Astrocyte of the spinal cord (primary cell): ENCODE results near the gene HIGD1A.

Experiments
- DNase-seq: peaks from one replicate; pipeline ENCODE4 v3.0.0; 2011; ENCODE audit warnings: low read depth, low spot score
- H3K4me3 ChIP-seq: 2 replicates; pipeline ENCODE4 v1.5.1; 2011; ENCODE audit warnings: low read depth, mild to moderate bottlenecking, low read length, moderate library complexity
- in situ Hi-C: cut with HindIII; loops from 2 replicates; pipeline ENCODE4 v1.10.0; 2017; ENCODE audit warnings: low sequenced_read_pairs
- TF ChIP-seq, protein P1 (sequence below): IDR thresholded peaks from 2 replicates; pipeline ENCODE4 v1.5.1; 2012; ENCODE audit warnings: low read depth, mild to moderate bottlenecking, low read length, inconsistent platforms

Gene HIGD1A

GRCh38 chr3:42746455-42747450, 57.5 kb downstream of the HIGD1A start:
- TF ChIP-seq, protein P1, sequence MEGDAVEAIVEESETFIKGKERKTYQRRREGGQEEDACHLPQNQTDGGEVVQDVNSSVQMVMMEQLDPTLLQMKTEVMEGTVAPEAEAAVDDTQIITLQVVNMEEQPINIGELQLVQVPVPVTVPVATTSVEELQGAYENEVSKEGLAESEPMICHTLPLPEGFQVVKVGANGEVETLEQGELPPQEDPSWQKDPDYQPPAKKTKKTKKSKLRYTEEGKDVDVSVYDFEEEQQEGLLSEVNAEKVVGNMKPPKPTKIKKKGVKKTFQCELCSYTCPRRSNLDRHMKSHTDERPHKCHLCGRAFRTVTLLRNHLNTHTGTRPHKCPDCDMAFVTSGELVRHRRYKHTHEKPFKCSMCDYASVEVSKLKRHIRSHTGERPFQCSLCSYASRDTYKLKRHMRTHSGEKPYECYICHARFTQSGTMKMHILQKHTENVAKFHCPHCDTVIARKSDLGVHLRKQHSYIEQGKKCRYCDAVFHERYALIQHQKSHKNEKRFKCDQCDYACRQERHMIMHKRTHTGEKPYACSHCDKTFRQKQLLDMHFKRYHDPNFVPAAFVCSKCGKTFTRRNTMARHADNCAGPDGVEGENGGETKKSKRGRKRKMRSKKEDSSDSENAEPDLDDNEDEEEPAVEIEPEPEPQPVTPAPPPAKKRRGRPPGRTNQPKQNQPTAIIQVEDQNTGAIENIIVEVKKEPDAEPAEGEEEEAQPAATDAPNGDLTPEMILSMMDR: no peak
- in situ Hi-C loops: no loop called here
- H3K4me3 ChIP-seq: no peak overlapping the region
- DNase-seq: peak; percentile 26

GRCh38 chr3:42745776-42746454, 58.4 kb downstream of the HIGD1A start:
- TF ChIP-seq, protein P1: no peak
- in situ Hi-C loops: no loop called here
- H3K4me3 ChIP-seq: no peak overlapping the region
- no peak for DNase-seq

DNA sequence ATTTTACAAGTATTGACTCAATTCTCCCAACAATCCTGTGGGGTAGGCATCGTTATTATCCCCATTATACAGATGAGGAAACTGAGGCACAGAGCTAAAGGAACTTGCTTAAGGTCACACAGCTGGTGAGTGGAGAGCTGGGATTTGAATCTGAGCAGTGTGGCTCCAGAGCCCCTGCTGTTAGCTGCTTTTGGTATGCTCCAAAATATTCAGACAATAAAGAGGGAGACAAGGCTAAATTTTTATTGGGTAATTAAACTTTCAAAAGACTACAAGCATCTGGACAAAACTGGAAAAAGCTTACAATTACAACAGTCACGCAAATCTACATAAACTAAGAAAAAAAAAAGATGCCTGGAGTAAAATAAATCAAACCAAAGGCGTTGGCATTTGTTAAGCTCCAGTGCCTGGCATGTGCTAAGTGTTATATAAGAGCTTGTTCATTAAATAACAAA, 59.0 kb downstream of the HIGD1A start:
- H3K4me3 ChIP-seq: no peak overlapping the region
- in situ Hi-C loops: no loop called here
- TF ChIP-seq, protein P1: no peak
- DNase-seq: no peak

DNA sequence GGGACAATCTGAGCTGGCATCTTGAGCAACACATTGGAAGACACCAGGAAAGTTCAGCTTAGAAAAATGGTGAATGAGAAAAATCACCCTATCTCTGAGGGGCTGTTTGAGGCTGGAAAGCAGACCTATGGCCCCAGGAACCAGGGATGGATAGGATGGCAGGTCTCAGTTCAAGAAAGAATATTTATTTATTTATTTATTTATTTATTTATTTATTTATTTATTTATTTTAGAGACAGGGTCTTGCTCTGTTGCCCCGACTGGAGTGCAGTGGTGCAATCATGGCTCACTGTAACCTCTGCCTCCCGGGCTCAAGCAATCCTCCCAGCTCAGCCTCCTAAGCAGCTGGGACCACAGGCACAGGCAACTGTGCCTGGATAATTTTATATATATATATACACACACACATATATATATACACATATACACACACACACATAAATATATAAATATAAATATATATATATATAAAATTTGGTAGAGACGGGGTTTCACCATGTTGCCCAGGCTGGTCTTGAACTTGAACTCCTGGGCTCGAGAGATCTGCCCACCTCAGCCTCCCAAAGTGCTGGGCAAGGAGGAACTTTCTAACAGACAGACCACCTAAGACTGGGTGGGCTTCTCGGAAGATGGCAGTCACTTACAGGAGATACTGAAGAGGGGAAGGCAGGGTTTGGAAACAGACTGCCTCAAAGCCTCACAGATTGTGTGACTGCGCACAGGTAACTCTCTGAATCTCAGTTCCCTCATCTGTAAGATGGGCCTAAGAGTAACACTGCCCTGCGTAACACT, 60.9 kb downstream of the HIGD1A start:
- no peak for DNase-seq
- TF ChIP-seq, protein P1: no peak
- H3K4me3 ChIP-seq: no peak overlapping the region
- in situ Hi-C loops: no loop called here

DNA sequence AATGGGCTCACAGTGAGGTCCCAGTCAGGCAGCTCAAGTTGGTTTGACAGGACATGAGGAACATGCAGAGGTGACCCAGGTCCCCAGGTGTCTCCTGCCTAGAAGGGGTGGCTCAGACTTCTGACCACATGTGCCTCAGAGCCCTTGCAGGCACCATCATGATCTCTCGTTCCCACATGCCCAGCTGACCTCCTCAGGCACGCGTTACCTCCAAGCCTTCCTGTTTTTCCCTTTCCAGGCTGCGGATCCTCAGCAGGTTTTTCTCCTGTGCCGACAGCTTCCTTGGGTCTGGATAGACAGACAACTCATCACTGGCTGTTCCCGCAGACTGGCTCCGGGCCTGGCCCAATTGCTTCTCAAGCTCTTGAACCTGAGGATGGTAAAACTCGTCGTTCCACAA, 61.6 kb downstream of the HIGD1A start:
- no peak for DNase-seq
- in situ Hi-C loops: no loop called here
- TF ChIP-seq, protein P1: no peak
- H3K4me3 ChIP-seq: no peak overlapping the region

GRCh38 chr3:42742259-42742658, 62.0 kb downstream of the HIGD1A start:
- H3K4me3 ChIP-seq: no peak overlapping the region
- in situ Hi-C loops: no loop called here
- TF ChIP-seq, protein P1: no peak
- DNase-seq: no peak
